Measurements from ENCODE around the gene ZDHHC17. TPM values are rescaled to one million over a fixed set of nuclear protein-coding genes. Genes with fewer than 3 reads are reported as not detected.

The ZDHHC17 gene
- polyA plus RNA-seq, 1 of the 3 experiments (the other 2 are of a cell fraction), result 28.6 TPM

- H3K27me3 ChIP-seq (ENCODE audit: insufficient read depth), result no peaks in the 10 kb centered on the region
- TF ChIP-seq YY1 (IDR thresholded peaks at IDR 0.05; ENCODE audit: low read depth) (no peak), RCOR1 (IDR thresholded peaks at IDR 0.05; ENCODE audit: low read length) (no peak), USF2 (IDR thresholded peaks at IDR 0.05; ENCODE audit: borderline replicate concordance, low read depth, low read length) (no peak), TAF1 (IDR thresholded peaks at IDR 0.05; ENCODE audit: borderline replicate concordance, low read depth, low read length) (no peak), PBX3 (IDR thresholded peaks at IDR 0.05) (no peak), FOXJ3 (CRISPR knock-in tag; IDR thresholded peaks at IDR 0.05) (no peak), FOSL2 (IDR thresholded peaks at IDR 0.05; ENCODE audit: borderline replicate concordance, low read depth) (no peak), EP300 (IDR thresholded peaks at IDR 0.05; ENCODE audit: borderline replicate concordance in 1 of 2, low read depth in 1 of 2, low read length in 1 of 2) (no peak), CHD2 (IDR thresholded peaks at IDR 0.05; ENCODE audit: low read length, partially characterized antibody) (no peak), EZH2phosphoT487 (IDR thresholded peaks at IDR 0.05; ENCODE audit: borderline replicate concordance, low read depth) (no peak), ELF1 (IDR thresholded peaks at IDR 0.05) (no peak), TCF12 (IDR thresholded peaks at IDR 0.05) (no peak), JUND (IDR thresholded peaks at IDR 0.05) (no peak), RAD21 (IDR thresholded peaks at IDR 0.05; ENCODE audit: low read length) (no peak), SMC3 (IDR thresholded peaks at IDR 0.05; ENCODE audit: low read depth, low read length) (no peak), NRF1 (IDR thresholded peaks at IDR 0.05; ENCODE audit: low read depth, low read length) (no peak), POLR2AphosphoS5 (IDR thresholded peaks at IDR 0.05; ENCODE audit: low read depth, low read length) (no peak), IRF3 (IDR thresholded peaks at IDR 0.05; ENCODE audit: low read depth, low read length) (no peak), SIN3A (IDR thresholded peaks at IDR 0.05; ENCODE audit: borderline replicate concordance, low read depth, low read length) (no peak), ZBTB33 (IDR thresholded peaks at IDR 0.05; ENCODE audit: borderline replicate concordance, low read depth) (no peak)
- H3K4me1 ChIP-seq (ENCODE audit: control insufficient read depth in 1 of 2, insufficient read depth in 2 of 2, low read depth in 1 of 2, low read length in 1 of 2), result peaks cover 3 to 13% of the 10 kb centered on the region in 2 experiments; a peak in 2 of 4 replicates
- no peak overlapping the region for H2AFZ ChIP-seq (ENCODE audit: low read depth)
- no peak overlapping the region; a peak in 1 of 4 replicates for H3K27ac ChIP-seq (ENCODE audit: low read depth in 2 of 2, low read length in 1 of 2)
- H3K4me2 ChIP-seq, result no peak overlapping the region
- H3K79me2 ChIP-seq (ENCODE audit: insufficient read depth), result peaks cover 31% of the 10 kb centered on the region
- H4K20me1 ChIP-seq (ENCODE audit: insufficient read depth), result no peaks in the 10 kb centered on the region
- no peak overlapping the region for H3K9ac ChIP-seq
- CTCF ChIA-PET, result interaction anchor here (1.0 to 2.3 kb wide), 4 partner anchors 11 to 287 kb away, joined by 3 to 7 read pairs (median 4); no protein-coding TSS in a partner anchor
- H3K9me3 ChIP-seq, result no peaks in the 10 kb centered on the region
- no peak overlapping the region for H3K4me3 ChIP-seq (ENCODE audit: low read depth in 2 of 2, low read length in 1 of 2)
- H3K36me3 ChIP-seq (replicated peaks in 1 of 2; ENCODE audit: control insufficient read depth in 1 of 2, insufficient read depth in 2 of 2, low read length in 1 of 2), result peaks cover 2 to 6% of the 10 kb centered on the region in 2 experiments
- POLR2A ChIA-PET, result no interaction called here
- 68% methylated on average over 3 of the region's 3 CpGs for WGBS (ENCODE audit: low lambda C conversion rate)
- no peaks in the 10 kb centered on the region for H3K9me2 ChIP-seq
- H3F3A ChIP-seq (replicated peaks; ENCODE audit: insufficient read depth), result no peaks in the 10 kb centered on the region
- DNase-seq, result no peak
Observed at GRCh38 chr12:76874027-76874426, 110.1 kb downstream of the ZDHHC17 start.

Measured in SK-N-SH (cell line).